CD4-positive, alpha-beta T cell (primary cell): Measurements from ENCODE around the gene DLGAP4. TPM values are rescaled to one million over a fixed set of nuclear protein-coding genes. Genes with fewer than 3 reads are reported as not detected.

Experiments
- ATAC-seq: fragments of 200-7000 bp; cut with Tn5 transposase; one replicate; pipeline ENCODE4 v1.10.0; 2022; ENCODE audit warnings: mild to moderate bottlenecking; ENCODE audit not compliant: poor library complexity
- CTCF ChIA-PET: fragments of 350-600 bp; sonication (Branson Sonifier 250); formaldehyde crosslinking; loops from one replicate; lab custom pipeline; 2021; ENCODE audit warnings: antibody characterized with exemption, inconsistent platforms; lab: Charles Lee
- POLR2A ChIA-PET: fragments of 350-600 bp; sonication (Branson Sonifier 250); formaldehyde crosslinking; loops from one replicate; lab custom pipeline; 2021; ENCODE audit warnings: antibody characterized with exemption, inconsistent platforms; lab: Charles Lee
- DNase-seq, 14 experiments: peaks; one replicate each; pipeline ENCODE4 v3.0.0-alpha.2; 2013 to 2020; ENCODE audit warnings: mixed read lengths in 2 of 14
- H3K27ac ChIP-seq, 2 donors: one replicate each; pipeline versions ENCODE4 v1.5.1 to v1.7.0; 2013; ENCODE audit warnings: low read length in 2 of 2, low read depth in 1 of 2, mild to moderate bottlenecking in 1 of 2
- H3K27me3 ChIP-seq, 2 experiments: 1 replicate in 1 of 2; 2 replicates in 1 of 2; pipeline versions ENCODE4 v1.6.1 to v1.7.0; 2013; ENCODE audit warnings: low read length in 2 of 2, control low read depth in 1 of 2, mild to moderate bottlenecking in 1 of 2, moderate library complexity in 1 of 2; ENCODE audit not compliant: insufficient read depth in 2 of 2, control insufficient read depth in 1 of 2
- H3K36me3 ChIP-seq: one replicate; pipeline ENCODE4 v1.6.1; 2013; ENCODE audit warnings: low read length, control low read depth; ENCODE audit not compliant: insufficient read depth
- H3K4me1 ChIP-seq: one replicate; pipeline ENCODE4 v1.6.1; 2013; ENCODE audit warnings: low read length, control low read depth; ENCODE audit not compliant: insufficient read depth
- H3K4me3 ChIP-seq: one replicate; pipeline ENCODE4 v1.5.1; 2013; ENCODE audit warnings: mild to moderate bottlenecking, low read length, moderate library complexity
- H3K9me3 ChIP-seq, 2 experiments: 1 replicate in 1 of 2; 2 replicates in 1 of 2; pipeline versions ENCODE4 v1.6.1 to v1.7.0; 2013; ENCODE audit warnings: low read length in 2 of 2, mild to moderate bottlenecking in 2 of 2, control low read depth in 1 of 2, moderate library complexity in 1 of 2; ENCODE audit not compliant: control insufficient read depth in 1 of 2, insufficient read depth in 1 of 2
- H3K27ac Mint-ChIP-seq: one replicate; pipeline ENCODE4 v1.8.0; 2020; ENCODE audit warnings: mixed read lengths
- H3K27me3 Mint-ChIP-seq: one replicate; pipeline ENCODE4 v1.8.0; 2021; ENCODE audit warnings: mixed read lengths
- H3K36me3 Mint-ChIP-seq: one replicate; pipeline ENCODE4 v1.8.0; 2021; ENCODE audit warnings: low read depth, mixed read lengths
- H3K4me1 Mint-ChIP-seq: one replicate; pipeline ENCODE4 v1.8.0; 2021; ENCODE audit warnings: low read depth, mixed read lengths
- H3K4me3 Mint-ChIP-seq: one replicate; pipeline ENCODE4 v1.8.0; 2020; ENCODE audit warnings: mild to moderate bottlenecking, mixed read lengths
- H3K9me3 Mint-ChIP-seq: one replicate; pipeline ENCODE4 v1.8.0; 2020; ENCODE audit warnings: mixed read lengths
- intact Hi-C, 2 experiments: fragments of 100-400 bp; cut with DNase I in 1 of 2; cut with micrococcal nuclease in 1 of 2; formaldehyde crosslinking; loops; one replicate each; pipeline versions ENCODE4 v1.15.1 to v1.9.0; 2023 to 2025; cut with DNase I, micrococcal nuclease
- total RNA-seq, 174 experiments: library from RNA in 2 of 174; stranded (reverse) in 2 of 174; gene quantifications; one replicate each; pipeline ENCODE4 v1.2.3 and lab custom pipeline; 2021 to 2026
- TF ChIP-seq, protein P1 (sequence below): fragments of 200-600 bp; IDR thresholded peaks from one replicate; pipeline ENCODE4 v1.8.0; 2022; ENCODE audit warnings: antibody characterized with exemption, mild to moderate bottlenecking

The DLGAP4 gene
- total RNA-seq, 2 experiments from 2014 or later = 16.0 to 16.1 TPM

DNA sequence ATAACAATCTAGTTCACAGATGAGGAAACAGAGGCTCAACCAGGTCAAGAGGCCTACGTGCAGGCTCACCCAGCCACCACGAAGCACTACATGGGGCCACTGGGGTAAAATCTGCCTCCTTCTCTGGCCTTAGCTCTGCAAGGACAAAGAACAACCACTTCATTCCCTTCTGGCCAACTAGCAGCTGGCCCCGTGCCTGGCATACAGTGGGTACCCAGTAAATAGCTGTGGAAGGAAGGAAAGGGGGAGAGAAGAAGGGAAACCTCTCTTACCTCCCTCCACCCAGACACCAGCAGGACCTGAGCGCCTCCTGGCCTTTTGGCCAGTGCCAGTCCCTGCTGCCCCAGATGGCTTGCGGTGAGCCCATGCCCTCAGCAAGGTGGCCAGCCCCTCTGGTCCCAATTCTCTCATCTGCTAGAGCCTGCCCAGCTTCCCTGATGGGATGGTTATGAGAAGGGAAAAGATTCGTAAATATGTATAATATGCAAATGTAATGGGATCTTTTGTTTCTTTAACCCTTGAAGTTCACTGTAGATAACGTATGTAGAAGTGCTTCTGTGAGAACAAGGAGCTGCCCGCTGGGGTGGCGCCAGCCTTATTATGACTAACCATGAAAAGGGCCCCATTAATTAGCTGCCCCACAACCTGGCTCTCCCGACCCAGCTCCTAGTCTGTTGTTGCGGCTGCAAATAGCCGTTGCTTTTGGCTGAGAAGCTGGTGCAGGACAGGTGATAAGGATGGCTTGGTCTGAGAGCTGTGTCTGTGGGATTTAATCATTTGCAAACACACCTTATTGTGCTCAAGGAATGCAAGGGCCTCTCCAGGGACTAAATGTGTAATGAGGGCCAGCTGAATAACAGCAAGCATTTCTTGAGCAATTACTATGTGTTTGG is 62.0 kb downstream of the DLGAP4 start:
- H3K4me3 Mint-ChIP-seq = no peak overlapping the region
- Histone ChIP-seq H3K9me3 (no peaks in the 10 kb centered on the region), H3K27me3 (peaks cover 0 to 14% of the 10 kb centered on the region in 2 experiments), H3K4me3 (no peak overlapping the region), H3K4me1 (no peaks in the 10 kb centered on the region), H3K36me3 (no peaks in the 10 kb centered on the region), H3K27ac (no peak overlapping the region)
- intact Hi-C loops = no loop called here
- DNase-seq = no peak
- no peaks in the 10 kb centered on the region for H3K4me1 Mint-ChIP-seq
- no peaks in the 10 kb centered on the region for H3K9me3 Mint-ChIP-seq
- TF ChIP-seq, protein P1, sequence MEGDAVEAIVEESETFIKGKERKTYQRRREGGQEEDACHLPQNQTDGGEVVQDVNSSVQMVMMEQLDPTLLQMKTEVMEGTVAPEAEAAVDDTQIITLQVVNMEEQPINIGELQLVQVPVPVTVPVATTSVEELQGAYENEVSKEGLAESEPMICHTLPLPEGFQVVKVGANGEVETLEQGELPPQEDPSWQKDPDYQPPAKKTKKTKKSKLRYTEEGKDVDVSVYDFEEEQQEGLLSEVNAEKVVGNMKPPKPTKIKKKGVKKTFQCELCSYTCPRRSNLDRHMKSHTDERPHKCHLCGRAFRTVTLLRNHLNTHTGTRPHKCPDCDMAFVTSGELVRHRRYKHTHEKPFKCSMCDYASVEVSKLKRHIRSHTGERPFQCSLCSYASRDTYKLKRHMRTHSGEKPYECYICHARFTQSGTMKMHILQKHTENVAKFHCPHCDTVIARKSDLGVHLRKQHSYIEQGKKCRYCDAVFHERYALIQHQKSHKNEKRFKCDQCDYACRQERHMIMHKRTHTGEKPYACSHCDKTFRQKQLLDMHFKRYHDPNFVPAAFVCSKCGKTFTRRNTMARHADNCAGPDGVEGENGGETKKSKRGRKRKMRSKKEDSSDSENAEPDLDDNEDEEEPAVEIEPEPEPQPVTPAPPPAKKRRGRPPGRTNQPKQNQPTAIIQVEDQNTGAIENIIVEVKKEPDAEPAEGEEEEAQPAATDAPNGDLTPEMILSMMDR = no peak
- CTCF ChIA-PET = no interaction called here
- peaks cover 8% of the 10 kb centered on the region for H3K27me3 Mint-ChIP-seq
- H3K36me3 Mint-ChIP-seq = no peaks in the 10 kb centered on the region
- POLR2A ChIA-PET = no interaction called here
- ATAC-seq = no peak
- no peak overlapping the region for H3K27ac Mint-ChIP-seq

DNA sequence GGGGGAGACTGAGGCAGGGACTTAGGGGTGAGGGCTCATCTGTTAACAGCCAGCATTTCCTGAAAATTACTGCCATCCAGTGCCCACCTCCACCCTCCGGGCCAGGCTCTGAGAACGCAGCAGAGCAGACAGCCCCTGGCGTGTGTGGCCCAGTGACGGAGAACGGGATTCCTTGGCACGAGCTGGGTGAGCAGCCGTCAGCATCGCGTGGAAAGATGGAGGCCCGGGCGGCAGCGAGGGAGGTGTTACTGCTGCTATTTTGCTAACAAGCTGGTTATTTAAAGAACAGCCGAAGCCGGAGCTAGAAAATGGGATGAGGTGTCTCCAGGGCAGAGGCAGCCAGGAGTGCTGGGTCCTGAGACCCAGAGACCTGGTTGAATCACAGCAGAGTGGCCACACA is 62.7 kb downstream of the DLGAP4 start:
- DNase-seq (no peak), ATAC-seq (no peak)
- POLR2A ChIA-PET = no interaction called here
- peaks cover 12% of the 10 kb centered on the region for H3K27me3 Mint-ChIP-seq
- no peaks in the 10 kb centered on the region for H3K9me3 Mint-ChIP-seq
- no peak overlapping the region for H3K27ac ChIP-seq
- TF ChIP-seq, protein P1 = no peak
- H3K36me3 ChIP-seq = no peaks in the 10 kb centered on the region
- H3K36me3 Mint-ChIP-seq = no peaks in the 10 kb centered on the region
- H3K27ac Mint-ChIP-seq = no peak overlapping the region
- peaks cover 0 to 14% of the 10 kb centered on the region in 2 experiments for H3K27me3 ChIP-seq
- intact Hi-C loops = no loop called here
- no peak overlapping the region for H3K4me3 ChIP-seq
- H3K9me3 ChIP-seq = no peaks in the 10 kb centered on the region
- CTCF ChIA-PET = no interaction called here
- no peak overlapping the region for H3K4me3 Mint-ChIP-seq
- no peaks in the 10 kb centered on the region for H3K4me1 ChIP-seq
- H3K4me1 Mint-ChIP-seq = no peaks in the 10 kb centered on the region

DNA sequence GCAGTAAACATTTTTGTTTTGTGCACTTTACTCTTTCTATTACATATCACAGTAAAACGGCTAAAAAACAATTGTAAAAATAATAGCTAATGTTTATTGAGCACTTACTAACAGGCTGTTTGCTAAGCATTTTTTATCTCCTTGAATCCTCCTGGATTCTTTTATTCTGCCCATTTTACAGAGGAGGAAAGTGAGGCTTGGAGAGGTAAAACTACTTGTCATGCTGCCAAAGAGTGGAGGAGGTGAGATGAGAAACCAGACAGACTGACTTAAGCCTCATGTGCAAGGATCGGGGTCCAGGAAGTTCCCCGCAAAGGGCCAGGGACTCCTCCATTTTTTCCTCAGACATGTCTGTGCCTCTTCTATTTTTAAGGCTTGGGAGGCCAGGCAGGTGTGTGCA is 63.6 kb downstream of the DLGAP4 start:
- Histone ChIP-seq H3K36me3 (no peaks in the 10 kb centered on the region), H3K4me1 (no peaks in the 10 kb centered on the region), H3K27ac (no peak overlapping the region), H3K27me3 (peaks cover 0 to 14% of the 10 kb centered on the region in 2 experiments), H3K4me3 (no peak overlapping the region), H3K9me3 (no peaks in the 10 kb centered on the region)
- no peak for DNase-seq
- CTCF ChIA-PET = no interaction called here
- no peaks in the 10 kb centered on the region for H3K36me3 Mint-ChIP-seq
- no peak overlapping the region for H3K27ac Mint-ChIP-seq
- no peaks in the 10 kb centered on the region for H3K4me1 Mint-ChIP-seq
- TF ChIP-seq, protein P1 = no peak
- intact Hi-C loops = no loop called here
- no peaks in the 10 kb centered on the region for H3K9me3 Mint-ChIP-seq
- H3K4me3 Mint-ChIP-seq = no peak overlapping the region
- POLR2A ChIA-PET = no interaction called here
- no peak for ATAC-seq
- H3K27me3 Mint-ChIP-seq = peaks cover 17% of the 10 kb centered on the region
